GM18951 (cell line): ENCODE results near the gene MTOR.

Experiments
- POLR2A ChIP-seq: IDR thresholded peaks from 4 replicates; pipeline ENCODE4 v1.6.1; 2011; ENCODE audit warnings: mild to moderate bottlenecking; ENCODE audit not compliant: insufficient read length, insufficient read depth; ENCODE audit errors: extremely low read depth
- in situ Hi-C: fragments of 300-500 bp; cut with MboI; formaldehyde crosslinking; loops from one replicate; pipeline ENCODE4 v1.12.0; 2022; ENCODE audit warnings: low sequenced_read_pairs, mixed read lengths, inconsistent platforms; ENCODE audit not compliant: unreplicated experiment

Gene MTOR

GRCh38 chr1:11266268-11267074, 4.1 kb upstream of the MTOR start:
- in situ Hi-C loops: no loop called here

GRCh38 chr1:11256299-11256698, 6.1 kb downstream of the MTOR start:
- no peak for TF ChIP-seq POLR2A
- in situ Hi-C loops: no loop called here

More at GRCh38 chr1:11266268-11267074, 4.1 kb upstream of the MTOR start:
- TF ChIP-seq POLR2A: no peak

GRCh38 chr1:11253226-11253625, 9.1 kb downstream of the MTOR start:
- no peak for TF ChIP-seq POLR2A
- in situ Hi-C loops: no loop called here

GRCh38 chr1:11252538-11252937, 9.8 kb downstream of the MTOR start:
- in situ Hi-C loops: no loop called here
- no peak for TF ChIP-seq POLR2A

GRCh38 chr1:11248169-11248568, 14.2 kb downstream of the MTOR start:
- TF ChIP-seq POLR2A: no peak
- in situ Hi-C loops: no loop called here

GRCh38 chr1:11245904-11246719, 16.2 kb downstream of the MTOR start:
- in situ Hi-C loops: no loop called here
- TF ChIP-seq POLR2A: no peak

- TF ChIP-seq POLR2A: no peak
- in situ Hi-C loops: no loop called here
These were observed 17.1 kb downstream of the MTOR start for GRCh38 chr1:11245248-11245647.

GRCh38 chr1:11238311-11238710, 24.0 kb downstream of the MTOR start:
- in situ Hi-C loops: no loop called here
- no peak for TF ChIP-seq POLR2A

GRCh38 chr1:11237356-11237755, 25.0 kb downstream of the MTOR start:
- no peak for TF ChIP-seq POLR2A
- in situ Hi-C loops: no loop called here

GRCh38 chr1:11233208-11233607, 29.1 kb downstream of the MTOR start:
- in situ Hi-C loops: no loop called here
- TF ChIP-seq POLR2A: no peak

- no peak for TF ChIP-seq POLR2A
- in situ Hi-C loops: no loop called here
These were observed 33.1 kb downstream of the MTOR start for GRCh38 chr1:11229203-11229602.

GRCh38 chr1:11227106-11228077, 35.0 kb downstream of the MTOR start:
- in situ Hi-C loops: no loop called here
- no peak for TF ChIP-seq POLR2A

GRCh38 chr1:11216074-11216473, 46.3 kb downstream of the MTOR start:
- no peak for TF ChIP-seq POLR2A
- in situ Hi-C loops: no loop called here
